ENCODE measurements around the gene TCF12.

TCF12 gene

DNA sequence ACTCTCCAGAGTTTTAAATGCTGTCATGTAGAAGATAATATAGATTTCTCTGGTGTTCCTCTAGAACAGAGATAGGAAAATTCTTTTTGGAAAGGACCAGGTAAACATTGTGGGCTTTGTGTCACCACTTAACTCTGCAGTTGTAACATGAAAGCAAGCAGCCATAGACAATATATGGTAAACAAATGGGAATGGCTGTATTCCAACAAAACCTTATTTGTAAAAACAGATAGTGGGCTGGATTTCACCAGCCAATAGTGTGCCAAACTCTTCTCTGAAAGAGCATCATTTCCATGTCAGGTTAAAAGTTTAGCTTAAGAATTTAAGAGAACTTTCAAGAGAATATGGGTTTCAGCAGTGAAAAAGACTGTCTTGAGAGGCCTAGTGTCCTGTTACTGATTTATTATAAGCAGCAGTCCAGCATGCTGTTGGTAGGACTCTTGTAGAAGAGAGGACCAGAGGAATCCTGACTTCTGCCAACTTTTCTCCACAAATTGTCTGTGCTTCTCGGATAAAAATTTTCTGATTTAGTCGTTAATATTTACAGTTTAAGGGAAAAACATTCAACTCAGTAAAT lies 107.7 kb downstream of the TCF12 start:
- no peak for DNase-seq

DNA sequence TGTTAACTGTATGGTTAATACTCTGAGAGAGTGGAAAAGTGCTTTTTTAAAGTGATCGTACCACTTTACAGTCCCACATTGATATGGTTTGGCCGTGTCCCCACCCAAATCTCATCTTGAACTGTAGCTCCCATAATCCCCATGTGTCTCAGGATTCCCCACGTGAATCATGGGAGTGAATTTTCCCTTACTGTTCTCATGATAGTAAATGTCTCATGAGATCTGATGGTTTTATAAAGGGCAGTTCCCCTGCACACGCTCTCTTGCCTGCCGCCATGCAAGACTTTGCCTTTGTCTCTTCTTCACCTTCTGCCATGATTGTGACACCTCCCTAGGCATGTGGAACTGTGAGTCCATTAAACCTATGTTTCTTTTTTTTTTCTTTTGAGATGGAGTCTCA lies 109.2 kb downstream of the TCF12 start:
- DNase-seq = no peak

DNA sequence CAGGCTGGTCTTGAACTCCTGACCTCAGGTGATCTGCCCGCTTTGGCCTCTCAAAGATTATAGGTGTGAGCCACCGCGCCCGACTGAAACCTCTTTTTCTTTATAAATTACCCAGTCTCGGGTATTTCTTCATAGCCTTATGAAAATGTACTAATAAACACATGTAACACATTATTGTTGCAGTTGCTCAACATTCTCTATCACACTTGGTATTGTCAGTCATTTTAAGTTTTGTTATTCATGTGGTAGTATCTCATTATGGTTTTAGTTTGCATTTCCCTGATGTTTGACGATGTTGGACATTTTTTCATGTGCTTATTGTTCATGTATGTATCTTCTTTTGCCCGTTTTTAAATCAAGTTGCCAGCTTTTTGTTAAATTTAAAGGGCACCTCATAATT lies 109.7 kb downstream of the TCF12 start:
- DNase-seq = no peak

DNA sequence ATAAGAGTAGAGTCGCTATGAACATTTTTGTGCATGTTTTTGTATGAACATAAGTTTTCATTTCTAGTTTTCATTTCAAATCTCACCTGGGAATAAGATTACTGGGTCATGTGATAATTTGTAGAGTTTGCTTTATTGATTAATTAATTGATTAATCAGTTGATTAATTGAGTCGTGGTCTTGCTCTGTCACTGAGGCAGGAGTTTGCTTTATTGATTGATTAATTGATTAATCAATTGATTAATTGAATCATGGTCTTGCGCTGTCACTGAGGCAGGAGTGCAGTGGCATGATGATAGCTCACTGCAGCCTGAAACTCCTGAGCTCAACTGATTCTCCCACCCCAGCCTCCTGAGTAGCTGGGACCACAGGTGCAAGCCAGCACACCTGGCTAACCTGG lies 111.6 kb downstream of the TCF12 start:
- DNase-seq = no peak

DNA sequence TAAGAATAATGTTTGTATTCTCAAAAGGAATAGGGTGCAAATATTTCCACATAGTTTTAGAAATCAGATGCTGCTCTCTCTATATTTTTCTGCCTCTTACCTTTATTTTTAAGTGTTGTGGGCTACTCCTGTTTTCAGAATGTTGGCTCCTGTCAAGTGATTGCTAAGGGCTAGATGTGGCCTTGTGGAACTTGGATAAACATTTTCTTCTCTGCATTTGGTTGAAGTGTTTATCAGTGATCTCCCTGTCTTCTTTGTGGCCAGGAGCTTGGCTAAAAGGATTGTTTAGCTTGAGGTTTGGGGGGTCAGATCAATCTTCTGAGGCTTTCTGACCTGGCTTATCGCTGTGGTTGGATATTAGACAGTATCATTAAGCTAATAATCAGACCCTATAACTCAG lies 112.6 kb downstream of the TCF12 start:
- DNase-seq = no peak

DNA sequence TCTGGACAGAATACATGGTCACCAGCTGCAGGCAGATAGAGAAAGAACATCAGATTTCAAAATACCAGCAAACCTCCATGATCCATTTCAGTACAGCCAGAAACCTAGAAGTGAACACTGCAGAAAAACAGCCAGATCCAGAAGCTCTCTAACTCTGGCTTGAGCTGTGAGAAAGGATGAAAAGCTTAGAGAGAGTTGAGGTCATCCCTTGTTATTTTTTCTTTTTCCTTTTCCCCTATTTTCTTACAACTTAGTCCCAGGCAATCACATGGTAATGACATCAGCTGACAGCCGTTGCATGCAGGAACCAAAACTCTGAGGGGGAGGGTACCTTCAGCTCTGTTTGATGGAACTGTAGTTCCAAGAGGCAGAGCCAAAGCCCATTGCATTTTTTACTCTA lies 113.2 kb downstream of the TCF12 start:
- no peak for DNase-seq

DNA sequence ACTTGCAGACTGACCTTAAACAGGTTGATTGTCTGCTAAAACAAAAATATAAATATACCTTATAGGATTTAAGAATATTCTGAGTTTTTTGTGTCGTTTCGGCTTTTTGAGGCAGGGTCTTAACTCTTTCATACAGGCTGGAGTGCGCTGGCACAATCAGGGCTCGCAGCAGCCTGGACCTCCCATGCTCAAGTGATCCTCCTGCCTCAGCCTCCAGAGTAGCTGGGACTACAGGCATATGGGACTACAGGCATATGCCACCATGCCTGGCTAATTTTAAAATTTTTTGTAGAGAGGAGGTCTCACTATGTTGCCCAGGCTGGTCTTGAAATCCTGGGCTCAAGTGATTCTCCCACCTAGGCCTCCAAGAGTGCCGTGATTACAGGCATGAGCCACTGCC lies 113.9 kb downstream of the TCF12 start:
- no peak for DNase-seq

DNA sequence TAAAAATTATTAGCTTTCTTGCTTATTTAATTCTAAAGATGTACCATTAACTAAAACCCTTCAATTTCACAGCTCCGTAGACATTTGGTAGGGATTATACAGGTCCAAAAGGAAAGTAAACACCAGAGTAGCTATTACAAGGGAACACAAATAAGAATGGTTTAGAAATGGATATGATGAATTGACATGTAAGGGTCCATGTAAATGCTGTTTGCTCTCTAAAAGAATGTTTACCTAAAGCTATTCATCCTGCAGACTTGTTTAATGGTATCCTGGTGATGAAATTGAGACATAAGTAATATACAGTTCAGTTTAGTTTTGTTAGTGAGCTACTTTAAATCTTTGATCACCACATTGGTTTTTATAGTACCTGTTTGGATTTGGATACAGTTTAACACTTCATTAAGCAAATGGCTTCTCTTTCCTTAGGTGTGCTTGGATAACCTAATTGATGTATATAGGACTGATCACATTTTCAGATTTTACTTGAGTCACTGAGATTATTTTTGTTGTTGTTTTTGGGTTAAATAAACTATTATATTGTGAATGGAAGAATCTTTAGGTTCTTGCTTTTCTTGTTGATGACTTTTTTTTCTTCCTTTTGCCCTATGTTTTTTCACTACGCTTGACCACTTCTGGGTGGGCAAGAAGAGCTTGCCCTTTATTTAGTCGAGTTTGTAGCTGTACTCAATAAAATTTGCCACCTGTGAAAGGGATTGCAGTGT lies 115.4 kb downstream of the TCF12 start:
- no peak for DNase-seq

DNA sequence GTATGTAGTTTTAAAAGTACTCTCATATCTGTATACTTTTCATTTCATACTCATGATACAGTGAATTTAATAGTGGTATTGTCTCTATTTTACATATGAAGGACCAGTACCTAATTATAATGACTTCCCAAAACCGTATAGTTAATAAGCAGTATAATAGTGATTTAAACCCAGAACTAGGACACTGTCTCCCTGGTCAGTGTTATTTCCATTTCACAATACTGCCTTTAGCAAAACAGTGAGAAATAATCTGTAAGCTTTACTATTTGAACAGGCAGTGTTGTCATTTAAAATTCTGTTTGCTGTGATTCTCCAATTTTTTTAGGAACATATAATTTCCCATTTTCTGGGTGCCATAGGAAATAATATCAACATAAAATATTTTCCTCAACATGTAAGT lies 116.2 kb downstream of the TCF12 start:
- DNase-seq = no peak

DNA sequence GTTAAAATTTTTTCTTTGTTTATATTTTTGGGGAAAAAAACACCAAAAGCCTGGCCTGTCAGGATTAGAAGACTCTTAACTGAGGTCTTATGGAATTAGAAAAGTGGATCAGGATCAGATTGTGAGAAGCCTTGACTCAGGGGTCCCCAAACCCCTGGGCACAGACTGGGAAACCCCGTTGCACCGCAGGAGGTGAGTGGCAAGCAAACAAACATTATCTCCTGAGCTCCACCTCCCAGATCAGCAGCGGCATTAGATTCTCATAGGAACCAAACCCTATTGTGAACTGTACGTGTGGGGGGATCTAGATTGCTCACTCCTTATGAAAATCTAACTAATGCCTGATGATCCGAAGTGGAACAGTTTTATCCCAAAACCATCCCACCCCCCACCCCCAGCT lies 117.2 kb downstream of the TCF12 start:
- DNase-seq = no peak

DNA sequence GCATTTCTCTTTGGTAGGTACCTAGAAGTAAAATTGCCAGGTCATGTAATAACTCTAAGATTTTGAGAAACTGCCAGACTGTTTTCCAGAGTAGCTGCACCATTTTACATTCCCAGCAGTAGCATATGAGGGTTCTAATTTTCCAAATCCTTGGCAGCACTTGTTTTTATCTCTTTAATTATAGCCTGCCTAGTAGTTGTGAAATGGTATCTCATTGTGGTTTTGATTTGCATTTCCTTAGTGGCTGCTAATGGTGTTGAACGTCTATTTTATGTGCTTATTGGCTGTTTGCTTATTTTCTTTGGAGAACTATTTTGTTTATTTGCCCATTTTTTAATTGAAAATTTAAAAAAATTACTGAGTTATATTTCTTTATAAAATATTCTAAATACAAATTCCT lies 117.9 kb downstream of the TCF12 start:
- DNase-seq = no peak

DNA sequence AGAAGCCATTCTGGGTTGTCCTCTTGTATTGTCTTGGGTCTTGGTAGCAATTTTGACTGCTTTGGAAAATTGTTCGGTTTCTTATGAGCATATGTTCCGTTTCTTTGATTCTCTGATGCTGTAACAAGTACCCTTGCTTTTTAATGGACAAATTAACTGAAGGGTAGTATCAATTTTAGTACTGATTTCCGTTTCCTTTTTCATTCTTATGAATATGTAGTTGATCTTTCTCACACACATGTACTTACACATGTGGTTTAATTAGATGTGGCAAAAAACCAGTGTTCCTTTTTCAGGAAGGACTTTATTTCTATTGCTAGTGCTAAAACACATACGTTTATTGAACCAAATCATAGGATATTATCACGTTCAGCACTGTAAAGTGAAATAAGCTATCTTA lies 119.1 kb downstream of the TCF12 start:
- no peak for DNase-seq

DNA sequence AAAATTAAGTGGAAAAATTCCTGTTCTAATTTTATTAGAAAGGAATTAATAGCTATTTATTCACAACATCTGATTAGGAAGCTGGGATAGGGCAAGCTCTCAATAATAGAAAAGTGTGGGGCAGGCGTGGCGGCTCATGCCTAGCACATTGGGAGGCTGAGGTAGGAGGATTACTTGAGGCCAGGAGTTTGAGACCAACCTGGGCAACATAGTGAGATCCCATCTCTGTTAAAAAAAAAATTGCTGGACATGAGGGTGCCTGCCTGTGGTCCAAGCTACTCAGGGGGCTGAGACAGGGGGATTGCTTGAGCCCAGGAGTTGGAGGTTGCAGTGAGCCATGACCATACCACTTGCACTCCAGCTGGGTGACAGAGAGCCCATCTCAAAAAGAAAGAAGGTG lies 119.6 kb downstream of the TCF12 start:
- DNase-seq = no peak

DNA sequence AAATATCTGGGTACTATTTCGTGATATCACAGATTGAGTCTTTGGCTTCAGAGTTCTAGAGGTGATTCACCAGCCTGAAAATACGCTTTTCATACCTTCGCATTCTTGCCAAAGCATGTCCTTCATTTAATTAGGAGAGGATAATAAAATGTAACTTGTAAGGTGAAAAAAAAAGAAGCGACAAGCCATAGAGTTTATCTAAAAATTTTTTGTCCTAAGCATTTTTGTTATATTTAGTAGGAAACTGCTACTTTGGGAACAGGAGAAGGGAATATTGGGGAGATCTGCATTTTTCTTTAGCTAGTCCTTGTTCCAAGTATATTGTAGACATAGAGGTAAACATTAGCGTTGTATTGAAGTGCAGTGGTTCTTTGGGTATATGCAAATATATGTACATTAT lies 120.1 kb downstream of the TCF12 start:
- no peak for DNase-seq

DNA sequence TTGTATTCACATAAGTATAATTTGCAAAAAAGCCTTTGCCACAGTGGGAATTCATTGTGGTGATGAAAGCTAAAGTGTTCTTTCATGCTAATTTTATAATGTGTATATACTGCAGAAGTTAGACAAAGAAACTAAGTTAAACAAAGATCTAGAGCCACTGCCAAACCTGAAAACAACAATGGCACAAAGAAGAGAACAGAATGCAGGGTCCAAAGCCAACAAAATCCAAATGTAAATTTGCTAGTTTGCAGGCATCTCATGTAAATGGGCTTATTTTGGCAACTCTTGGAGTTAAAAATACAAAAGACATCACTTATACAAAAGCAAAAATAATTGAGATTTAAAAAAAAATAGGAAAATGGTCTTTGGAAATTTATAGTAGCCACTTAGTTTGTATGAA lies 123.0 kb downstream of the TCF12 start:
- no peak for DNase-seq

DNA sequence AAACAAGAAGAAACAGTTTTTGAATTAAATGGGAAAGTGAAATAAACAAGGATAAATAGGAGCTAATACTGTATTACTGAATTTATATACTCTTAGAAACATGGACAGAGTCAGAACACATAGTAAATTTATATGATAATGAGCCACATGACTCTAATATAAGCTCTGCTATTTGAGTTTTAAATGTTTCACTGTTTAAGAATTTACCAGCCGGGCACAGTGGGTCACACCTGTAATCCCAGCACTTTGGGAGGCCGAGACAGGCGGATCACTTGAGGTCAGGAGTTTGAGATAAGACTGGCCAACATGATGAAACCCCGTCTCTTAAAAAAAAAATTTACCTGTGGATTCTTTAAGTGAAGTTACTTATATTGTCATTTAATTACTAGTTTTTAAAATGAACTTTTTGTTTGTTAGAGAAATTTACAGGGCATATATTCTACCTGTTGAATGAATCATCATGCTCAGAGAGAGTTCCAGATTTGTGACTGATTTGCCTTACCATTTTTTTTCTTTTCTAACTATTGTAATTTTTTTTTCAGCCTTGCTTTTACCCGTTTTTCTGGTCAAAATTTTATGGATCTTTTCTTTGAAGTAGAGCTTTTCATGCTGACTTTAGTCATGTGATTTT lies 125.7 kb downstream of the TCF12 start:
- DNase-seq = no peak

DNA sequence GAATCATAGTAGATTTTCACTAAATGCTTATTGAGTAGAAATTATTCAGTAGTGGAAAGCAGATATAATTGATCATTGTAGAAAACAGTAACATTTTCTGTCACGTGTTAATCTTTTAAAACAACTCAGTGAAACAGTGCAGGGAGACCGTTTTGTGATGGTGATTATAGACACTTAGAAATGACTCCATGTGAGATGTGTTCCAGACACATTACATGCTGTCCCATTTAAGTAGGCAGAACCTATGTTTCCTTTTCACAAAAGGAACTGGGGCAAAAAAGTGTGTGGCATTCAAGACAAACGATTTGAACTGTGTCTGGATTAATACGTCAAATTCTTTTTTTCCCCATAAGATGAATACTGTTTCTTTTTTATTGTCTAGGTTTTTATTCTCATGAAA lies 126.5 kb downstream of the TCF12 start:
- DNase-seq = no peak

DNA sequence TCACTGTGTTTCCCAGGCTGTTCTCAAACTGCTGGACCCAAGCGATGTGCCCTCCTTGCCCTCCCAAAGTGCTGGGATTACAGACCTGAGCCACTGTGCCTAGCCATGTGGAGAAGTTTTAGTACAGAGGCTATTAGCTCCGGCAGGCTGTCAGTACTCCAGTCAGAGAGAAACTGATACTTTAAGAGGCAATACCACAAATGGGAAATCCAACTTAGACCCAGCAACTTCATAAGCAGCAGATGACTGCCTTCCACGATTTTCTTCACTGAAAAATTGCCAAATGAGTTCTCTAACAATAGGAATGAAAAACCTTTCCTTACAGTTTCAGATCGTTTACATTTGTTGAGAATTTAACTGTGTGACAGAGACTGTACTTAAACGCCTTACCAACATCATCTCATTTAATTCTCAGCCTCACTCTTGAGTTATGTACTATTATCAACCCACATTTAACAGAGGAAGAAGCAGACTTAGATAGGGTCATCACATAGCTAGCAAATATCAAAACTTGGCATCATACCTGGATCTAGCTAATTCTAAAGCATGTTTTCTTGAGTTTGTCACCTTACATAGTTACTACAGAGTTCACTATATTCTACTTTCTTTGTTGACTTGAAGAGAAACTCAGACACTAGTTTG lies 127.4 kb downstream of the TCF12 start:
- DNase-seq = no peak

DNA sequence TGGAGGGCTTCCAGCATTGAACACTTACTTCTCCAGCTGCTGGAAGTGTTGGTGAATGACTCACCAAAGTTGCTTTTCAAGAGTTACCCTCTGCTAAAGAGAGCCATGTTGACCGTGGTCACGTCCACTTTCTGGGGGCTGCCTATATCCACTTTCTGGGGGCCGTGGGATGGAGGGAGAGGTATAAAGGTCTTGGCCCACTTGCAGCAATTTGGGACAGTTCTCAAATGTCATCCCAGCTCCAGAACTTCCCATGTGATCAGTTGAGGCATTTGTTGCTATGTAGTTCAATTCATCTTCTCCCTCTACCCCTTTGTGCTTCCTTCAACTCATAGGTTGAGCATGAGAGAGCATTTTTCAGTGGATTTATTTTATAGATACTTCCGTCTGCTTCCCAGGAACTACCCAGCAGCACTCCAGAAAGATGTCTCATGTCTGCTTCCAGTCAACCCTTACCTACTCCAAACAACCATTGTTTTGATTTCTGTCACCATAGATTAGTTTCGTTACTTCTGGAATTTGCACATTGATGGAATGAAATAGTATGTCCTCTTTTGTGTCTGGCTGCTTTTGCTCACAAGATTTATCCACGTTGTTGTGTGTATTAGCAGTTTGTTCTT lies 130.6 kb downstream of the TCF12 start:
- DNase-seq = no peak

DNA sequence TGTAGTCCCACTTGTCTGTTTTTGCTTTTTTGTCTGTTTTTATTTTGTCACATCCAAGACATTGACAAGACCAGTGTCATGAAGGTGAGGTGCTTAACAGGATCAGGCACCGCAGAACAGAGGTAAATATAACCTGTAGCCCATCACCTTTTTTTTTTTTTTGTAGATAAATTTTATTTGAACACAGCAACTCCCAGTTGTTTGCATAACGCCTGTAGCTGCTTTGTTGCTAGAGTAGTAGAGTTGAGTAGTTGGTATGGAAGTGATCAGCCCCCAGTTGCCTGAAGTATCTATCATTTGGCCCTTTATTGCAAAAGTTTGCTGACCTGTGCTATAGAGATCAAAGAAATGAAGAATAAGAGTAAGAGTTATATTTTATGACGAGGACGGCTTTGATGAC lies 135.0 kb downstream of the TCF12 start:
- DNase-seq = no peak

DNA sequence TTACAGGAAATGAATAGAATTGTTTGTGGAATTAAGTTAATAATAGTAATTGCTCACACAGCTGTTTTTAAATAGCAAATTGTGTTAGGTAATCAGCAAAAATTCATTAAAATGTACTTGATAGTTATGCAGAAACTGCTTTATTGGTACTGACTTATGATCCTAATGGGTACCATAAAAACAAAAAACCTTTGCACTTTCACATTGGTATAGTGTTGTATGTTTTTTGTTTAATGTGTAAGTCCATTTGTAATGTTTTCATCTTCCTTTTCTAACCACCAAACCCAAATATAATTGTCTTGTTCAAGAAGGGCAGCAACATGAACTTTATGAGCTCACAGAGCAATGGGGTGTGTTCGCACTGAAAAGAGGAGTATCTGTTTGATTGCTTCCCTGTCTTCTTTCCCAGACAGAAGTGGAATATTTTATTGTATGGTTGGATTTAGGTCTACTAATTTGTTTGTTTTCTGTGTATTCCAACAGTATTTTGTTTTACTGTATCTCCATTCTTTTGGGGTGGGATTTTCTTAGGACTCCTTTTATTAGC lies 135.8 kb downstream of the TCF12 start:
- no peak for DNase-seq

DNA sequence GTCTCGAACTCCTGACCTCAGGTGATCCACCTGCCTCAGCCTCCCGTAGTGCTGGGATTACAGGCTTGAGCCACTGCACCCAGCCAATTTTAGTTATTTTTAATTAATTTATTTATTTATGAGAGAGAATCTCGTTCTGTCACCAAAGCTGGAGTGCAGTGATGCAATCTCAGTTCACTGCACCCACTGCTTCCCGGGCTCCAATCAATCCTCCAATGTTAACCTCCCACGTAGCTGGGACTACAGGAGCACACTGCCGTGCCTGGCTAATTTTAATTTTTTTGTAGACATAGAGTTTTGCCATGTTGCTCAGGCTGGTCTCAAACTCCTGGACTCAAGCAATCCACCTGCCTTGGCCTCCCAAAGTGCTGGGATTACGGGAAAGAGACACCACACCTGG lies 137.9 kb downstream of the TCF12 start:
- no peak for DNase-seq

DNA sequence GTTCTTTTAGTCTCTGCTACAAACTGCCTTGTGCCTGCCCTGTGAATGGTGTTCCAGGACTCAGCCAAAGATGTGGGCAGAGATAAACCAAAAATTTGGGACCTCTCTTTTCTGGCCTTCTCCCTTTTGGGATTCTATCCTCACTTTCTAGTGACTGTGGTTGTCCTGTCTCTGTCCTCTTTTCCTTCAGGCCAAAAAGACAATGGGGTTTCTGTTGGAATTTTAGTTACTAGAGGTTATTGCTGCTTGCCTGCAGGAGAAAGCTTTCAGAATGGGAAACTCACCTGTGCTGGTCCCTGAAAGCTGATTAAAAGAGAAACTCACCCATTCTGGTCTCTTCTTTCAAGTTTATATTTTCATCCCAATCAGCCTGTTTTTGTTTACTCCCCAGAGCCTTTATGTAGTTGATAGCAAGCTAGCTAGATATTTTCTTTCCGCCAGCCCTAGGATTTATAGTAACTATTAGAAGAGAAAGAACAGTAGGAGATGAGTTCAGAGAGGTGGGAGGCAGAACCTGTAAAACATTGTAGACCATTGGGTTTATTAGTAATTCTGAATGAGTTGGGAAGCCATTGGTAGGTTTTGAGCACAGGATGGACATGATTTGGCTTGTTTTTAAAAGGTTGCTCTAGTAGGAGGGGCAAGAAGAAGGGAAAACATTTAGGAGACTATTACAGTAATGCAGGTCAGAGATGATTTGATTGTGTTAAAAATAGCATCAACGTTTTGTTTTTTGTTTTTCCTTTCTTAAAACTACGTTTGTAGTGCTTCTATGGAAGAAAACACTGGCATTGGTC lies 138.9 kb downstream of the TCF12 start:
- no peak for DNase-seq
